Kidney epithelial cell (primary cell): ENCODE results near the gene CHRM4. TPM values are rescaled to one million over a fixed set of nuclear protein-coding genes. Genes with fewer than 3 reads are reported as not detected.
A peak's percentile ranks its signal among the peaks of the same experiment; 100 is the strongest.
"Not testable (repeated sequence)": the region's sequence is repeated elsewhere in the genome, so short reads cannot be mapped to it uniquely, and the experiment has no call there.

Experiments used
- DNase-seq: peaks from one replicate; pipeline ENCODE4 v3.0.0-alpha.2; 2010; ENCODE audit warnings: low read depth
- H3K27me3 ChIP-seq: 2 replicates; pipeline ENCODE4 v1.6.0; 2011; ENCODE audit warnings: low read length; ENCODE audit not compliant: control insufficient read depth, insufficient read depth
- H3K36me3 ChIP-seq: 2 replicates; pipeline ENCODE4 v1.5.1; 2011; ENCODE audit warnings: low read length; ENCODE audit not compliant: control insufficient read depth, insufficient read depth
- H3K4me3 ChIP-seq: 2 replicates; pipeline ENCODE4 v1.5.1; 2011; ENCODE audit warnings: low read depth, mild to moderate bottlenecking, control low read depth, low read length
- total RNA-seq: library from RNA; depleted of rRNA; stranded (reverse); fragments of >200 nt; gene quantifications from 2 replicates; pipeline ENCODE4 v1.2.3, GENCODE V29; 2015
- TF ChIP-seq, protein P1 (sequence below): IDR thresholded peaks from 2 replicates; pipeline ENCODE4 v1.5.1; 2011; ENCODE audit warnings: mild to moderate bottlenecking, moderate library complexity, low read length, control low read depth, inconsistent platforms; ENCODE audit not compliant: insufficient read depth, poor library complexity, severe bottlenecking

CHRM4 gene
- total RNA-seq, 1 donor from 2014 or later, result 0.29 TPM

DNA sequence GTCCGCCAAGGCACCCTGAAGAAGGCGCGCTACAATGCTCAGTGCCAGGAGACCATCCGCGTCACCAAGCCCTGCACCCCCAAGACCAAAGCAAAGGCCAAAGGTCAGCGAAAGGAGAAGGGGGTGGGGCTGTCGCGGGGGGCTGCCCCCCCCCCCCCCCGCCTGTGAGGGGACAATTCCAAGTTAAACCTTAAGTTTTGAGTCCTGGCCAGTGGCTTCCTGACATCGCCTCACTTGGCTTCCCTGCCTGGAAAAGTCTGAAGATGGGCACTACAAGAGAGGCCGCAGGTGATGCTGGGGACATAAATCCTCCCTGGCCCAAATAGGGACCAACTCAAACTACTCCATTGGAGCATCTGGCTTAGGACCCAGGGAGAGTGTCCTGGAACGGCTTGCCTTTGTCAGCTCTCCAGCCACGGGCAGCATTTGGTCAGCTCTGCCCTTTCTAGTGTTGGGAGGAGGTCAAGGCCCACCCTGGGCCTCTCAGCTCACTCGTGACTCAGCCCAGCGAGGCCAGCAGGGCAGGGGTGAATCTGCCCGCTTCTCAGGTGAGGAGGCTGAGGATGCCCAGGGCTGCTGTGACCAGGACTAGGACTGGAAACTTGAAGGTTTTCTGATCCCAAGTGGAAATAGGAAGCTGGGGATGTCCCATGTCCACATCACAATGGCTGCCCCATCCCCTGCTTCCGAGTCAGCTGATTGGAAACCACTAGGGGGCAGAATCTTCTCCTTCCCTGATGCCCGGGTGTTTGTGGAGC, 8.8 kb downstream of the CHRM4 start:
- peaks cover 7% of the 10 kb centered on the region for H3K27me3 ChIP-seq
- H3K36me3 ChIP-seq, result no peaks in the 10 kb centered on the region
- TF ChIP-seq, protein P1, sequence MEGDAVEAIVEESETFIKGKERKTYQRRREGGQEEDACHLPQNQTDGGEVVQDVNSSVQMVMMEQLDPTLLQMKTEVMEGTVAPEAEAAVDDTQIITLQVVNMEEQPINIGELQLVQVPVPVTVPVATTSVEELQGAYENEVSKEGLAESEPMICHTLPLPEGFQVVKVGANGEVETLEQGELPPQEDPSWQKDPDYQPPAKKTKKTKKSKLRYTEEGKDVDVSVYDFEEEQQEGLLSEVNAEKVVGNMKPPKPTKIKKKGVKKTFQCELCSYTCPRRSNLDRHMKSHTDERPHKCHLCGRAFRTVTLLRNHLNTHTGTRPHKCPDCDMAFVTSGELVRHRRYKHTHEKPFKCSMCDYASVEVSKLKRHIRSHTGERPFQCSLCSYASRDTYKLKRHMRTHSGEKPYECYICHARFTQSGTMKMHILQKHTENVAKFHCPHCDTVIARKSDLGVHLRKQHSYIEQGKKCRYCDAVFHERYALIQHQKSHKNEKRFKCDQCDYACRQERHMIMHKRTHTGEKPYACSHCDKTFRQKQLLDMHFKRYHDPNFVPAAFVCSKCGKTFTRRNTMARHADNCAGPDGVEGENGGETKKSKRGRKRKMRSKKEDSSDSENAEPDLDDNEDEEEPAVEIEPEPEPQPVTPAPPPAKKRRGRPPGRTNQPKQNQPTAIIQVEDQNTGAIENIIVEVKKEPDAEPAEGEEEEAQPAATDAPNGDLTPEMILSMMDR, result peak; percentile 62
- DNase-seq, result no peak
- peak overlapping the region; percentile 54 for H3K4me3 ChIP-seq

DNA sequence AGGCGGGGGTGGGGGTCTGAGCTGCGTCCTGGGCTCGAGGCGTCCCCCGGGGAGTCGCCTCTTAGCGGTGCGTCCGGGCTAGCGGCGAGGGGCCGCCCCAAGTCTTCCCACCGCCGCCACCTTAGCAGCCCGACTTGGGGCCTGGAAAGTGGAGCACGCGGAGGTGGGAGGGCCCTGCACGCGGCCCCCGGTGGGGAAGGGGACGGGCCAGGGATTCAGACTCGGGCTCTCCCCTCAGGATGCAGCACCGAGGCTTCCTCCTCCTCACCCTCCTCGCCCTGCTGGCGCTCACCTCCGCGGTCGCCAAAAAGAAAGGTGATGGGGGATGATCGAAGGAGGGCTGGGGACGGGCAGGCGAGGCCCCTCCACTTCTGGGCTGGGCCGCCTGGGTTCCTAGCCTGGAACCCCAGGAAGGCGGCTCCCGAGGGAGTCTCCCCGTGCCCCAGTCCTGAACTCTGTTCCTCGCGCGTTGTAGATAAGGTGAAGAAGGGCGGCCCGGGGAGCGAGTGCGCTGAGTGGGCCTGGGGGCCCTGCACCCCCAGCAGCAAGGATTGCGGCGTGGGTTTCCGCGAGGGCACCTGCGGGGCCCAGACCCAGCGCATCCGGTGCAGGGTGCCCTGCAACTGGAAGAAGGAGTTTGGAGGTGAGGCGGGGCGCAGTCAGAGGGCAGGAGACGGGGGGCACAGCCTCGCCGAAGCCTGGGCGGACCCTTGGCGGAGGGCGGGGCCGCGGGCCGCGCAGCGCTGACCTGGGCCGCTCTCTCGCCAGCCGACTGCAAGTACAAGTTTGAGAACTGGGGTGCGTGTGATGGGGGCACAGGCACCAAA, 9.5 kb downstream of the CHRM4 start:
- peaks cover 3% of the 10 kb centered on the region for H3K27me3 ChIP-seq
- no peaks in the 10 kb centered on the region for H3K36me3 ChIP-seq
- DNase-seq, result no peak
- H3K4me3 ChIP-seq, result peak overlapping the region; percentile 54
- TF ChIP-seq, protein P1, result no peak

DNA sequence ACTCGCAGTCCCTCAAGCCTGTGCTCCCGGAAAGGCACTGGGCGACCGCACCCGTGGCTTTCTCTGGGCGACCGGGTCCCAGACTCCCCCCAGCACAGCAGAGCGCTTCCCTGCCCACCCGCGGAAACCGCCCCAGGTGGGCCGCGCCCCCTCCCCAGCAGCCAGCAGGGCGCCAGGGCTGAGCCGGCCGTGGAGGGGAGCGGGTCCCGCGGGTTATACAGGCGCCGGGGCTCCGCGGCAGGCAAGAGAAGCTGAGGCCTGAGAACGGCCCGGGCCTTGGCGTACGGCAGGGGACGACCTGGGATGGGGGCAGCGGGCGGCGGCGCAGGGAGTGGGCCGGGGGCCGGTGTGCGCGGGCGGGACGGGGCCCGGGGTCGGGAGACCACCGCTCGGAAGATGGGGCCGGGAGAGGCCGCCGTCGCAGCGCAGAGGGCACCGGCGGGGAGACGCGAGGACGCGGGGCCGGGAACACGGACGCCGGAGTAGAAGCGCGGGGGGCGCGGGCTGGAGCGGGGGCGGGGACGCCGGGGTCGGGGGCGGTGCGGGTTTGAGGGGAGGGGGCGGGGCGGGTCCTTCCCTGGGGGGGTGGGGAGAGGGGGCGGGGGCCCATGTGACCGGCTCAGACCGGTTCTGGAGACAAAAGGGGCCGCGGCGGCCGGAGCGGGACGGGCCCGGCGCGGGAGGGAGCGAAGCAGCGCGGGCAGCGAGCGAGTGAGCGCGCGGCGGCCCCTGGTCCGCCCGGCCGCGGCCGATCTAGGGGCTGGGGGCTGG, 10.3 kb downstream of the CHRM4 start, which contains the start of gene MDK:
Gene MDK (plus strand): TSS at position 622 of the 771 bp plus-strand sequence. CDS start 389 bp downstream, outside the sequence.
- DNase-seq, result no peak
- no peaks in the 10 kb centered on the region for H3K36me3 ChIP-seq
- peak within 1 kb of the TSS; percentile 54 for H3K4me3 ChIP-seq
- TF ChIP-seq, protein P1, result no peak
- no peaks in the 10 kb centered on the region for H3K27me3 ChIP-seq

DNA sequence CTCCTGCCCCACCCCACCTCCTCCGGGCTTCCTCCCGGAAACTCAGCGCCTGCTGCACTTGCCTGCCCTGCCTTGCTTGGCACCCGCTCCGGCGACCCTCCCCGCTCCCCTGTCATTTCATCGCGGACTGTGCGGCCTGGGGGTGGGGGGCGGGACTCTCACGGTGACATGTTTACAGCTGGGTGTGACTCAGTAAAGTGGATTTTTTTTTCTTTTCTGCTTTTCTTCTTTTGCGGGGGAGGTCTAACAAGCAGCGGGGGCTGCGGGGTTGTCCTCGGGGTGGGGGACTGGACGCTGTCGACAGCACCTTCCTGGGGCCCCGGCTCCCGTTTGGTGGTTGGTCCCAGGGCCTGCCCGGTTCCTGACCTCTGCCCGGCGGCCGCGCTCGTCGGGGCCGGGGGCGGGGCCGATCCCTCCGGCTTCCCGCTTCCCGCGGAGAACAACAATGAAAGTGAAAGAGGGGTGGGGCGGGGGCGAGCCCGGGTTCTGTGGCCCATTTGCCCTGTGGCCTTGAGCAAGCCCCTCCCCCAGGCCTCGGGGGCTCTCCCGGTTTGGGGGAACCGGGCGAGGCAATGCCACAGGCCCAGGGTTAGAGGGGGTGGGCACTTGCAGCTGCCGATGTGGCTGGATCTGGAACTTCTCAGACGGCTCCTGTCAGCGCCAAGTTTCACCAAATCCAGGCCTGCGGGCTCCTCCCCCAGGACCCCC, 11.1 kb downstream of the CHRM4 start:
- Histone ChIP-seq H3K36me3 (no peaks in the 10 kb centered on the region), H3K4me3 (peak overlapping the region; percentile 54), H3K27me3 (no peaks in the 10 kb centered on the region)
- no peak for DNase-seq
- TF ChIP-seq, protein P1, result no peak

DNA sequence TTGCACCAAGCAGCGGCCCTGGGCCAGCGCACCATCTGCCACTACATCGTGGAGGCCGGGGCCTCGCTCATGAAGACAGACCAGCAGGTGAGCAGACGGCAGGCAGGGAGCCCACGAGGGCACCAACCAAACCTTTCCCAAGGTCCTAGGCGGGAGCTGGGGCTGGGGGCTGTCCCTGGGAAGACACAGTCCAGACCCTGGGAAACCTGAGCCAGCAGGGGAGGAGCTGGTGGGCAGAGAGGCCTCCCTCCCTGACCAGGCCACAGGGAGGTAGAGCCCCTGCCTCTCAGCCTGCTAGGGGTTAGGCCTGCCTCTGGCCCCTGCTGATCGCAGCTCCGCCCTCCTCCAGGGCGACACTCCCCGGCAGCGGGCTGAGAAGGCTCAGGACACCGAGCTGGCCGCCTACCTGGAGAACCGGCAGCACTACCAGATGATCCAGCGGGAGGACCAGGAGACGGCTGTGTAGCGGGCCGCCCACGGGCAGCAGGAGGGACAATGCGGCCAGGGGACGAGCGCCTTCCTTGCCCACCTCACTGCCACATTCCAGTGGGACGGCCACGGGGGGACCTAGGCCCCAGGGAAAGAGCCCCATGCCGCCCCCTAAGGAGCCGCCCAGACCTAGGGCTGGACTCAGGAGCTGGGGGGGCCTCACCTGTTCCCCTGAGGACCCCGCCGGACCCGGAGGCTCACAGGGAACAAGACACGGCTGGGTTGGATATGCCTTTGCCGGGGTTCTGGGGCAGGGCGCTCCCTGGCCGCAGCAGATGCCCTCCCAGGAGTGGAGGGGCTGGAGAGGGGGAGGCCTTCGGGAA, 11.9 kb downstream of the CHRM4 start:
- H3K4me3 ChIP-seq, DNase-seq, H3K27me3 ChIP-seq, H3K36me3 ChIP-seq: not testable (repeated sequence)
